ENCODE data around the gene MAST4. TPM values are rescaled to one million over a fixed set of nuclear protein-coding genes. Genes with fewer than 3 reads are reported as not detected.

MAST4 gene
- total and polyA plus RNA-seq, 2 of the 8 experiments (the other 6 are each of a cell fraction or from before 2014, with no cell fraction given), result 1.5 to 2.6 TPM

GRCh38 chr5:67115817-67116216 lies 519.6 kb downstream of the MAST4 start:
- FAIRE-seq (no peak), DNase-seq (ENCODE audit: low read depth in 1 of 2, low spot score in 2 of 2) (no peak)
- no peaks in the 10 kb centered on the region for H3K23me2 ChIP-seq (ENCODE audit: low read depth, low read length)
- no peak overlapping the region for H2BK12ac ChIP-seq (ENCODE audit: low read depth, low read length)
- H2BK20ac ChIP-seq (ENCODE audit: low read length), result no peak overlapping the region
- no peak overlapping the region for H3K27ac ChIP-seq (ENCODE audit: low read depth, low read length)
- H3K79me2 ChIP-seq (ENCODE audit: control insufficient read depth in 1 of 2, insufficient read depth in 2 of 2, low read length in 2 of 2), result no peaks in the 10 kb centered on the region
- H3K4me3 ChIP-seq (ENCODE audit: extremely low read depth in 1 of 4, insufficient read depth in 2 of 4, low read depth in 3 of 4, low read length in 4 of 4), result no peak overlapping the region
- H4K20me1 ChIP-seq (replicated peaks in 1 of 2; ENCODE audit: control insufficient read depth in 1 of 2, insufficient read depth in 2 of 2, low read length in 2 of 2), result no peaks in the 10 kb centered on the region
- ChIA-PET CTCF (ENCODE audit: partially characterized antibody) (no interaction called here), POLR2A (ENCODE audit: partially characterized antibody) (no interaction called here)
- H3K4me1 ChIP-seq (replicated peaks in 1 of 4; ENCODE audit: control insufficient read depth in 3 of 4, insufficient read depth in 4 of 4, low read length in 3 of 4), result no peaks in the 10 kb centered on the region
- H3K56ac ChIP-seq (replicated peaks; ENCODE audit: insufficient read length, low read depth, low read length), result no peak overlapping the region
- H3K4ac ChIP-seq (replicated peaks; ENCODE audit: insufficient read length, low read depth, low read length), result no peak overlapping the region
- no peak overlapping the region for H2BK120ac ChIP-seq (replicated peaks; ENCODE audit: low read depth, low read length)
- no peak overlapping the region for H3K4me2 ChIP-seq (ENCODE audit: insufficient read depth in 1 of 2, low read depth in 2 of 2, low read length in 2 of 2)
- H4K5ac ChIP-seq (ENCODE audit: insufficient read length, low read depth, low read length), result no peak overlapping the region
- no peak overlapping the region for H3K18ac ChIP-seq (ENCODE audit: extremely low read depth, low read length)
- WGBS, 2 experiments (ENCODE audit: extremely low coverage in 1 of 2, insufficient coverage in 1 of 2, insufficient read length in 1 of 2, insufficient replicate concordance in 2 of 2, low coverage in 1 of 2, low lambda C conversion rate in 2 of 2, missing lambda C conversion rate in 1 of 2), result 96% methylated on average over 3 of the region's 3 CpGs; no CpG with 5 or more reads in 1 of the 2 experiments
- no peak overlapping the region for H3K14ac ChIP-seq (ENCODE audit: insufficient read length)
- H2AK5ac ChIP-seq (ENCODE audit: low read depth, low read length), result no peak overlapping the region
- no peaks in the 10 kb centered on the region for H3K79me1 ChIP-seq (ENCODE audit: low read depth, low read length)
- no peak overlapping the region for H4K8ac ChIP-seq (ENCODE audit: extremely low read depth, insufficient read depth, low read length)
- TF ChIP-seq TCF12 (IDR thresholded peaks at IDR 0.05; ENCODE audit: low read depth, low read length), result no peak
- TF ChIP-seq SAP30 (IDR thresholded peaks at IDR 0.05; ENCODE audit: insufficient read depth, insufficient replicate concordance, low read length), result no peak
- TF ChIP-seq TAF7 (optimal IDR thresholded peaks at IDR 0.05; ENCODE audit: borderline replicate concordance, low read depth, low read length), result no peak
- no peak for TF ChIP-seq SP1 (IDR thresholded peaks at IDR 0.05; ENCODE audit: low read depth, low read length)
- no peak for TF ChIP-seq EZH2 (IDR thresholded peaks at IDR 0.05; ENCODE audit: low read depth, low read length, severe bottlenecking)
- no peak for TF ChIP-seq ATF2 (IDR thresholded peaks at IDR 0.05; ENCODE audit: low read length)
- no peak for TF ChIP-seq ZNF274 (IDR thresholded peaks at IDR 0.05; ENCODE audit: borderline replicate concordance, extremely low read depth, low read length)
- no peak for TF ChIP-seq EP300 (IDR thresholded peaks at IDR 0.05; ENCODE audit: borderline replicate concordance in 1 of 2, low read depth in 2 of 2, low read length in 2 of 2)
- no peak for TF ChIP-seq CBX5 (IDR thresholded peaks at IDR 0.05; ENCODE audit: low read depth, low read length)
- no peak for TF ChIP-seq RFX5 (IDR thresholded peaks at IDR 0.05; ENCODE audit: borderline replicate concordance, low read depth, low read length)
- no peak overlapping the region for H2BK15ac ChIP-seq (ENCODE audit: low read length)
- H2BK5ac ChIP-seq (ENCODE audit: low read depth, low read length), result no peak overlapping the region
- no peak overlapping the region for H4K91ac ChIP-seq (replicated peaks; ENCODE audit: insufficient read length, low read length)
- H3K9ac ChIP-seq (replicated peaks in 1 of 4; ENCODE audit: extremely low read depth in 1 of 4, low read depth in 3 of 4, low read length in 3 of 4), result no peak overlapping the region
- no peaks in the 10 kb centered on the region for H3K27me3 ChIP-seq (replicated peaks in 1 of 4; ENCODE audit: control insufficient read depth in 3 of 4, extremely low read depth in 1 of 4, insufficient read depth in 3 of 4, low read length in 3 of 4)
- no peak overlapping the region for H2AFZ ChIP-seq (ENCODE audit: low read length)
- no peaks in the 10 kb centered on the region for H3K36me3 ChIP-seq (ENCODE audit: control insufficient read depth in 2 of 4, insufficient read depth in 4 of 4, low read length in 3 of 4)
- no peaks in the 10 kb centered on the region for H3K9me3 ChIP-seq (ENCODE audit: insufficient read depth in 2 of 2, low read depth in 1 of 2, low read length in 1 of 2)
- no peak overlapping the region for H3K23ac ChIP-seq (ENCODE audit: insufficient read length)

All from H1 (cell line).